Heart right ventricle (tissue), 16 donors: Measurements from ENCODE around the gene UGT2B17. TPM values are rescaled to one million over a fixed set of nuclear protein-coding genes. Genes with fewer than 3 reads are reported as not detected.

Experiments
- ATAC-seq, 8 donors: fragments of 200-7000 bp; cut with Tn5 transposase; one replicate each; pipeline ENCODE4 v1.9.1; 2020; ENCODE audit warnings: mild to moderate bottlenecking in 8 of 8, moderate library complexity in 8 of 8, moderate number of reproducible peaks in 1 of 8
- DNase-seq, 2 donors: peaks; one replicate each; pipeline ENCODE4 v3.0.0-alpha.2; 2020
- H3K27ac ChIP-seq, 10 donors: fragments of 200-600 bp; sonication (generic) in 2 of 10; one replicate each; pipeline versions ENCODE4 v1.5.0 to v1.8.0; 2020 to 2022; ENCODE audit warnings: mild to moderate bottlenecking in 3 of 10
- H3K27me3 ChIP-seq, 7 donors: fragments of 200-600 bp; one replicate each; pipeline ENCODE4 v1.8.0; 2021 to 2022; ENCODE audit warnings: mild to moderate bottlenecking in 2 of 7
- H3K36me3 ChIP-seq, 9 donors: fragments of 200-600 bp; sonication (generic) in 1 of 9; one replicate each; pipeline versions ENCODE4 v1.5.0 to v1.8.0; 2020 to 2022; ENCODE audit warnings: mild to moderate bottlenecking in 2 of 9
- H3K4me1 ChIP-seq, 9 donors: fragments of 200-600 bp; sonication (generic) in 1 of 9; one replicate each; pipeline versions ENCODE4 v1.5.0 to v1.8.0; 2020 to 2022; ENCODE audit warnings: mild to moderate bottlenecking in 4 of 9
- H3K4me3 ChIP-seq, 10 donors: fragments of 200-600 bp; sonication (generic) in 2 of 10; one replicate each; pipeline versions ENCODE4 v1.5.0 to v1.8.0; 2020 to 2022; ENCODE audit warnings: mild to moderate bottlenecking in 7 of 10, moderate library complexity in 2 of 10
- H3K9me3 ChIP-seq, 11 donors: fragments of 200-600 bp in 10 of 11; sonication (generic) in 2 of 11; one replicate each; pipeline versions ENCODE4 v1.5.0 to v1.8.0; 2013 to 2022; ENCODE audit warnings: mild to moderate bottlenecking in 2 of 11, control low read depth in 1 of 11, moderate library complexity in 1 of 11
- CTCF ChIP-seq, 9 donors: fragments of 200-600 bp; sonication (generic) in 2 of 9; IDR thresholded peaks; one replicate each; pipeline versions ENCODE4 v1.5.0 to v1.8.0; 2021 to 2022; ENCODE audit warnings: antibody characterized with exemption in 9 of 9, mild to moderate bottlenecking in 5 of 9, moderate library complexity in 1 of 9
- WGBS, 2 donors: extraction: QIAGEN DNeasy Blood & Tissue Kit; methylation state at CpG; one replicate each; pipeline ENCODE4 v1.1.7; 2013; ENCODE audit warnings: inconsistent platforms in 1 of 2; 5-methylcytosine and 5-hydroxymethylcytosine counted together
- intact Hi-C, 10 donors: fragments of 100-400 bp; cut with DNase I; formaldehyde crosslinking; loops; one replicate each; pipeline versions ENCODE4 v1.11.1 to v1.14.2; 2022
- polyA plus RNA-seq, 2 donors: library from polyadenylated mRNA; stranded (reverse); fragments of 200-250 nt; gene quantifications; one replicate each; pipeline ENCODE4 v1.2.3, GENCODE V29; 2013
- total RNA-seq, 10 donors: library from RNA; stranded (reverse); fragmentation: NEBNext Ultra II Directional in 3 of 10; extraction: Animal tissue kit (Norgen Biotek cat#: 25700) in 3 of 10; gene quantifications; one replicate each; pipeline versions ENCODE4 v1.2.1 to v1.2.4, GENCODE V29; 2021 to 2023
- donor health status: Arrhythmogenic right ventricular cardiomyopathy.
- donor health status: ischemic (EF 13 %, LVEDD 7.1; RV severe dilation, severe dysfunction).
- donor health status: healthy with polysubstance abuse.
- donor health status: DM: no; HTN: yes; CAD: no.
- donor health status: DM: no; HTN: no; CAD: no.
- donor health status: ischemic (EF 25% LVEDD 6.9; RV normal size, moderate dysfunction).
- donor health status: ischemic (EF 25% LVEDD 5.7; RV mildly dilated, moderate dysfunction).
- donor health status: healthy.
- donor health status: DM: yes; HTN: yes; CAD: no.
- donor health status: Ischemic cardiomyopathy.
- donor health status: ischemic (EF 35%, LVEDD 5.7; RV mildly dilated, moderate dysfunction).
- donor health status: nonischemic (EF 11% LVEDD 7.7; RV severe dilation, severe dysfunction).
- donor health status: DM: yes; HTN: yes; CAD: no.
- donor health status: PGD.
- donor health status: ischemic (EF 29% LVEDD 5.4; RV normal size, mild dysfunction).
- donor health status: nonischemic (EF 23%, LVEDD 6.1; RV moderate dilation, normal function).

Gene UGT2B17
- total and polyA plus RNA-seq, 12 donors: 0.12 TPM; not detected in 11

DNA sequence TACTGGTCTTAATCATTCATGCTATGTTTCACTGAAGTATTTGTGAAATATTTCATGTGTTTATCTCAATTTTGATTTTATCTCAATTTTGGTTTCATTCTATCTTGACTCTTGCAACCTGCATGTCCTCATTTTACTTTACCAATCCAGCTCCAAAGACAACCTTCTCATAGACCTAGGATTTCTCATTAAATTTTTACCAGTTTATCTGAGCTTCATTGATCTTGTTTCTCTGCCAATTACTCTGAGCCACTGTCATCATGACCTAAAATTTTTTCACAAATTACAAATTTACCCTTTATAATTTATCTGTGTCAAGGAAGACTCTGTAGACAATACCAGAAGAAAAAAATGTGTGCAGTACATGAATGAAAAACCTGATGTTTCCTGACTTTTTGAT is 18.6 kb upstream of the UGT2B17 start:
- no peak for DNase-seq
- H3K36me3 ChIP-seq: no peaks in the 10 kb centered on the region

GRCh38 chr4:68593112-68593511 is 17.0 kb upstream of the UGT2B17 start:
- DNase-seq (no peak), ATAC-seq (no peak)
- no peaks in the 10 kb centered on the region for H3K36me3 ChIP-seq
- H3K9me3 ChIP-seq: no peaks in the 10 kb centered on the region
- no peak overlapping the region for H3K27ac ChIP-seq
- WGBS, 2 donors: 76% methylated on average over 4 of the region's 4 CpGs; no CpG with 5 or more reads in 1 of the 2 donors
- H3K4me3 ChIP-seq: no peak overlapping the region
- no peaks in the 10 kb centered on the region for H3K4me1 ChIP-seq
- intact Hi-C loops: no loop called here
- no peaks in the 10 kb centered on the region for H3K27me3 ChIP-seq
- no peak for TF ChIP-seq CTCF (IDR thresholded peaks at IDR 0.05)

More for the DNA sequence above, 18.6 kb upstream of the UGT2B17 start:
- H3K9me3 ChIP-seq: no peaks in the 10 kb centered on the region
- no peak overlapping the region for H3K27ac ChIP-seq
- H3K4me1 ChIP-seq: no peaks in the 10 kb centered on the region
- ATAC-seq: no peak
- intact Hi-C loops: no loop called here
- no peak for TF ChIP-seq CTCF (IDR thresholded peaks at IDR 0.05)
- H3K4me3 ChIP-seq: no peak overlapping the region
- H3K27me3 ChIP-seq: no peaks in the 10 kb centered on the region

- intact Hi-C loops: no loop called here
- no peak for TF ChIP-seq CTCF (IDR thresholded peaks at IDR 0.05)
- Histone ChIP-seq H3K4me1 (no peaks in the 10 kb centered on the region), H3K9me3 (no peaks in the 10 kb centered on the region), H3K27me3 (no peaks in the 10 kb centered on the region), H3K27ac (no peak overlapping the region), H3K36me3 (no peaks in the 10 kb centered on the region), H3K4me3 (no peak overlapping the region)
- DNase-seq (no peak), ATAC-seq (no peak)
- 85% methylated on average over 1 of the region's 1 CpG; no CpG with 5 or more reads in 1 of the 2 donors for WGBS, 2 donors
Observed at GRCh38 chr4:68592673-68593072, 16.6 kb upstream of the UGT2B17 start.

DNA sequence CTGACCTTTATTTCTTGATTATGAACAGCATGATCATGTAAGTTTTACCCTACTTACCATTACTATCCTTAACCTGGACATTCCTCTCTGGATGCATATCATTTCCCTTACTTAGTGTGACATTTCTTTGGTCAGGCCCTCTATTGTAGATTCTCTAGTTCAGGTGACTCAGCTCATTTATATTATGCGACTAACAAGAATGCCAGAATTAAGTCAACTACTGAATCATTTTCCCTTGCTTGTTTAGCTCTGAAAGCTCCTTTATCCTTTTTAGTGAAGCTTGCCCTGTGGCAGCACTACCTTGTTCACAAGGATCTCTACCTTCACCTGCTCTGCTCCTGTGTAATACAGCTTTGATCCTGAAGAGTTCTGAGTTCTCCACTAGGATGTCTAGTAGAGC is 15.1 kb upstream of the UGT2B17 start:
- 89% methylated on average over 1 of the region's 1 CpG; no CpG with 5 or more reads in 1 of the 2 donors for WGBS, 2 donors
- ATAC-seq: no peak

More for the DNA sequence above, 15.1 kb upstream of the UGT2B17 start:
- no peak overlapping the region for H3K4me3 ChIP-seq
- H3K27me3 ChIP-seq: no peaks in the 10 kb centered on the region
- no peak overlapping the region for H3K27ac ChIP-seq
- no peak for TF ChIP-seq CTCF (IDR thresholded peaks at IDR 0.05)
- H3K9me3 ChIP-seq: no peaks in the 10 kb centered on the region
- no peaks in the 10 kb centered on the region for H3K4me1 ChIP-seq
- intact Hi-C loops: no loop called here
- no peak for DNase-seq
- H3K36me3 ChIP-seq: no peaks in the 10 kb centered on the region
